PC-9 (cell line): ENCODE measurements around the gene ACTN1. TPM values are rescaled to one million over a fixed set of nuclear protein-coding genes. Genes with fewer than 3 reads are reported as not detected.

Experiments used
- BruUV-seq: library from RNA; stranded (reverse); fragments of 400-500 nt; replicated peaks from 2 replicates; lab custom pipeline; 2021; lab: Mats Ljungman, UMichigan
- CTCF ChIA-PET: fragments of 300-600 bp; sonication (Branson Sonifier 250); formaldehyde crosslinking; loops from one replicate; lab custom pipeline; 2022; ENCODE audit warnings: antibody characterized with exemption; lab: Charles Lee
- POLR2A ChIA-PET: fragments of 300-600 bp; sonication (Branson Sonifier 250); formaldehyde crosslinking; loops from one replicate; lab custom pipeline; 2022; ENCODE audit warnings: antibody characterized with exemption; ENCODE audit not compliant: unreplicated experiment; lab: Charles Lee
- DNase-seq, 2 experiments: peaks; one replicate each; pipeline versions ENCODE4 v3.0.0 to v3.0.0-alpha.2; 2015 to 2022; ENCODE audit warnings: mixed read lengths in 1 of 2
- H2AFZ ChIP-seq: fragments of 200-600 bp; sonication (generic); 2 replicates; pipeline ENCODE4 v1.8.1; 2017; ENCODE audit warnings: antibody characterized with exemption
- H3F3A ChIP-seq: fragments of 200-600 bp; sonication (generic); 2 replicates; pipeline ENCODE4 v1.8.1; 2017; ENCODE audit warnings: antibody characterized with exemption, mild to moderate bottlenecking, low read depth; ENCODE audit not compliant: insufficient read depth
- H3K27ac ChIP-seq: fragments of 200-600 bp; sonication (generic); 2 replicates; pipeline ENCODE4 v1.6.1; 2016; ENCODE audit warnings: mixed run types
- H3K27me3 ChIP-seq: fragments of 200-600 bp; sonication (generic); 2 replicates; pipeline ENCODE4 v1.6.1; 2016; ENCODE audit warnings: low read depth, mixed run types; ENCODE audit not compliant: insufficient read depth
- H3K36me3 ChIP-seq: fragments of 200-600 bp; sonication (generic); 2 replicates; pipeline ENCODE4 v1.6.1; 2016; ENCODE audit warnings: low read depth, mixed run types
- H3K4me1 ChIP-seq: fragments of 200-600 bp; sonication (generic); replicated peaks from 2 replicates; pipeline ENCODE4 v1.6.1; 2016; ENCODE audit warnings: mixed run types; ENCODE audit not compliant: insufficient read depth
- H3K4me2 ChIP-seq: fragments of 200-600 bp; sonication (generic); 2 replicates; pipeline ENCODE4 v1.6.1; 2017; ENCODE audit warnings: mixed run types
- H3K4me3 ChIP-seq: fragments of 200-600 bp; sonication (generic); 2 replicates; pipeline ENCODE4 v1.6.1; 2016; ENCODE audit warnings: mixed run types
- H3K79me2 ChIP-seq: fragments of 200-600 bp; sonication (generic); 2 replicates; pipeline ENCODE4 v1.6.1; 2017; ENCODE audit warnings: low read depth, mixed run types
- H3K9me2 ChIP-seq: fragments of 200-600 bp; sonication (generic); 2 replicates; pipeline ENCODE4 v1.8.1; 2017; ENCODE audit warnings: mild to moderate bottlenecking; ENCODE audit not compliant: insufficient read depth
- H3K9me3 ChIP-seq: fragments of 200-600 bp; sonication (generic); 2 replicates; pipeline ENCODE4 v1.8.1; 2016; ENCODE audit warnings: low read depth; ENCODE audit not compliant: insufficient read depth
- H4K20me1 ChIP-seq: fragments of 200-600 bp; sonication (generic); 2 replicates; pipeline ENCODE4 v1.8.1; 2017; ENCODE audit not compliant: insufficient read depth
- CTCF ChIP-seq: fragments of 200-600 bp; sonication (generic); conservative IDR thresholded peaks from 2 replicates; pipeline ENCODE4 v1.6.1; 2017; ENCODE audit warnings: mixed run types, antibody characterized with exemption, mild to moderate bottlenecking, moderate library complexity
- EZH2 ChIP-seq: fragments of 200-600 bp; sonication (generic); IDR thresholded peaks from 2 replicates; pipeline ENCODE4 v1.8.0; 2017; ENCODE audit warnings: antibody characterized with exemption, low read depth
- intact Hi-C: fragments of 100-400 bp; cut with micrococcal nuclease; formaldehyde crosslinking; loops from one replicate; pipeline ENCODE4 v1.10.0; 2022; ENCODE audit not compliant: unreplicated experiment
- total RNA-seq: library from RNA; stranded (reverse); gene quantifications from 2 replicates; pipeline ENCODE4 v1.2.3, GENCODE V29; 2021

The ACTN1 gene
- total RNA-seq, 1 experiment from 2014 or later: 314 TPM

DNA sequence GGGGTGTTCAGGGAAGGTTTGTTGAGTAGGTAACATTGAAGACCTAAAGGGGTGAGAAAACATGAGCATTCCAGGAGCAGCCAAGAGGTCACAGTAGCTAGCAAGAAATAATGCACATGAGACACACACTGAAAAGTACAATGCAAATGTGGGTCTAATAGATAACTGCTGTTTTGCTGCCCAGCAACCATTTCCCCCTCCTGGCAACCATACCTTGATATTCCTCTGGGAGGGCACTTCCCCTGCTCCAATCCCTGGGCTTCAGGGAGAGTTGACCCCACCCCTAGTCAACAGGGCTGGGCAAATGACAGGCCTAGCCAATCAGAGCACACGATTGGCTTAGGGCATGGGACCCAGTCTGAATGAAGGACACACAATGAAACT, 8.5 kb upstream of the ACTN1 start:
- Histone ChIP-seq H2AFZ (no peak overlapping the region), H3K27me3 (no peaks in the 10 kb centered on the region), H3K9me2 (no peaks in the 10 kb centered on the region), H3F3A (no peaks in the 10 kb centered on the region), H3K27ac (no peak overlapping the region), H3K4me1 (no peaks in the 10 kb centered on the region), H3K79me2 (no peaks in the 10 kb centered on the region), H3K4me3 (no peak overlapping the region), H3K4me2 (no peak overlapping the region), H3K9me3 (no peaks in the 10 kb centered on the region), H3K36me3 (no peaks in the 10 kb centered on the region), H4K20me1 (no peaks in the 10 kb centered on the region)
- POLR2A ChIA-PET: no interaction called here
- CTCF ChIA-PET: no interaction called here
- intact Hi-C loops: no loop called here
- TF ChIP-seq EZH2 (no peak), CTCF (no peak)
- no TSS peak for BruUV-seq
- no peak for DNase-seq

DNA sequence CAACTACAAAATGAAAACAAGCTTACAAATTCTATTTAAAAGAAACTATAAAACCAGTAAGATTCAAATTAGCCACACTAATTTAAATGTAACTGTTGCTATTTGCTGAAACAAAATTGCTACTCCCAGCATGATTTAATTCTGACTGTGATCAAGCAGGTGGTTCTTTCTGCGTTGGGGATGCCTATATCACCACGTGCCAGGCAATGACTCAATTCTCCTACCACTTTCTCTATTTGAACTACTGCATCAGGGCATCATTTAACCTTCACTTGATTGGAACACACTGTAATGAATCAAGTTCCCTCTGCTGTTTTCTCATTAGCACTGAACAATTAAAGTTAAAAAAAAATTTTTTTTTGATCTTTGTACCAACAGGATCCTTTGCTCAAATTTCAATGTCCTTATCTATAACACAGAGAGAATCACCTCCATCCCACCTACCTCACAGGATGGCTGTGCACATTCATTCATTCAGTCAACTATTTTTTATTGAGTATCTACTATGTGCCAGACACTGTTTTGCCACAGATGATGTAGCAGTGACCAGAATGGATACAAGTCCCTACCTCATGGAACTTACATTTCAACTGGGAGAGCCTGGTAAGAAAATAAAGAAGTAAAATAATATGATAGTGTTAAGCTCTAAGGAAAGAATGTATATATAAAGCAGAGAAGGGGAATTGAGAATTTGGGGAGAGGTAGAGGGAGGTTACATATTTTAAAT, 8.0 kb upstream of the ACTN1 start:
- H3K79me2 ChIP-seq: no peaks in the 10 kb centered on the region
- CTCF ChIA-PET: no interaction called here
- DNase-seq: no peak
- BruUV-seq: no TSS peak
- no peak for TF ChIP-seq EZH2
- TF ChIP-seq CTCF: no peak
- H3F3A ChIP-seq: no peaks in the 10 kb centered on the region
- H3K4me3 ChIP-seq: no peak overlapping the region
- no peak overlapping the region for H3K4me2 ChIP-seq
- no peak overlapping the region for H3K27ac ChIP-seq
- POLR2A ChIA-PET: interaction anchor here (0.5 to 0.7 kb wide), 4 partner anchors 15 to 1778 kb away, joined by 3 to 6 read pairs (median 4); no protein-coding TSS in a partner anchor
- no peaks in the 10 kb centered on the region for H3K9me3 ChIP-seq
- H3K27me3 ChIP-seq: no peaks in the 10 kb centered on the region
- H4K20me1 ChIP-seq: no peaks in the 10 kb centered on the region
- H3K9me2 ChIP-seq: no peaks in the 10 kb centered on the region
- no peak overlapping the region for H2AFZ ChIP-seq
- H3K36me3 ChIP-seq: no peaks in the 10 kb centered on the region
- intact Hi-C loops: no loop called here
- H3K4me1 ChIP-seq: no peaks in the 10 kb centered on the region

DNA sequence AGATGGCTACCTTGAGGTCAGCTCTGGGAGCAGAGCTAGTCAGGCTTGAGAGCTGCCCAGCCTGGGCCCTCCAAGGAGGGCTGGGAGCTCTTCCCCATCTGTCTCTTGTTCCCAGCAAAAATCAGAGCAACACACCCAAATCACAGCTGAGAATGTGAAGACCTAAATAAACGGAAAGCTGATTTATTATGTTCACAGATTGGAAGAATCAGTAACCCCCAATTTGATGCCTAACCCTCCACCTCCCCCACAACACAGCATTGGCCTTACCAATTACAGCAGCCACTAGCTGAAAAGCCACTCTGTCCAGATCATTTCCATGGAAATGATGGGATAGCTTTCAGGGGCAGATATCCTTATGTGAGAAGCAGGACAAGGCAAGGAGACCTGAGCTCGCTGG, 7.1 kb upstream of the ACTN1 start:
- Histone ChIP-seq H3K27ac (no peak overlapping the region), H3K9me2 (no peaks in the 10 kb centered on the region), H3K27me3 (no peaks in the 10 kb centered on the region), H3K4me3 (no peak overlapping the region), H2AFZ (no peak overlapping the region), H3K79me2 (no peaks in the 10 kb centered on the region), H3F3A (peaks cover 2% of the 10 kb centered on the region; the same call in 1 of the 2 replicates), H3K4me1 (peaks cover 5% of the 10 kb centered on the region; the same call in 1 of the 2 replicates), H4K20me1 (no peaks in the 10 kb centered on the region), H3K4me2 (no peak overlapping the region), H3K9me3 (no peaks in the 10 kb centered on the region), H3K36me3 (no peaks in the 10 kb centered on the region)
- intact Hi-C loops: no loop called here
- no peak for TF ChIP-seq EZH2
- TF ChIP-seq CTCF: no peak
- ChIA-PET CTCF (no interaction called here), POLR2A (interaction anchor here (0.5 to 0.7 kb wide), 5 partner anchors 16 to 1779 kb away, joined by 3 to 6 read pairs (median 4); no protein-coding TSS in a partner anchor)
- no TSS peak for BruUV-seq
- DNase-seq: no peak
